Kidney epithelial cell (primary cell): Measurements from ENCODE around the gene PUDP. TPM values are rescaled to one million over a fixed set of nuclear protein-coding genes. Genes with fewer than 3 reads are reported as not detected.

Experiments used
- DNase-seq: peaks from one replicate; pipeline ENCODE4 v3.0.0-alpha.2; 2010; ENCODE audit warnings: low read depth
- H3K27me3 ChIP-seq: 2 replicates; pipeline ENCODE4 v1.6.0; 2011; ENCODE audit warnings: low read length; ENCODE audit not compliant: control insufficient read depth, insufficient read depth
- H3K36me3 ChIP-seq: 2 replicates; pipeline ENCODE4 v1.5.1; 2011; ENCODE audit warnings: low read length; ENCODE audit not compliant: control insufficient read depth, insufficient read depth
- H3K4me3 ChIP-seq: 2 replicates; pipeline ENCODE4 v1.5.1; 2011; ENCODE audit warnings: low read depth, mild to moderate bottlenecking, control low read depth, low read length
- CTCF ChIP-seq: IDR thresholded peaks from 2 replicates; pipeline ENCODE4 v1.5.1; 2011; ENCODE audit warnings: mild to moderate bottlenecking, moderate library complexity, low read length, control low read depth, inconsistent platforms; ENCODE audit not compliant: insufficient read depth, poor library complexity, severe bottlenecking
- total RNA-seq: library from RNA; depleted of rRNA; stranded (reverse); fragments of >200 nt; gene quantifications from 2 replicates; pipeline ENCODE4 v1.2.3, GENCODE V29; 2015

Gene PUDP
- total RNA-seq, 1 donor from 2014 or later = 14.6 TPM

GRCh38 chrX:7091923-7092322 lies 56.0 kb downstream of the PUDP start:
- DNase-seq = no peak
- Histone ChIP-seq H3K27me3 (no peaks in the 10 kb centered on the region), H3K4me3 (no peak overlapping the region), H3K36me3 (no peaks in the 10 kb centered on the region)
- no peak for TF ChIP-seq CTCF

GRCh38 chrX:7090641-7091040 lies 57.3 kb downstream of the PUDP start:
- no peak overlapping the region for H3K4me3 ChIP-seq
- no peaks in the 10 kb centered on the region for H3K36me3 ChIP-seq
- no peak for TF ChIP-seq CTCF
- no peak for DNase-seq
- no peaks in the 10 kb centered on the region for H3K27me3 ChIP-seq

- Histone ChIP-seq H3K36me3 (no peaks in the 10 kb centered on the region), H3K27me3 (no peaks in the 10 kb centered on the region), H3K4me3 (no peak overlapping the region)
- peak; percentile 39 for TF ChIP-seq CTCF
- no peak for DNase-seq
Measured at GRCh38 chrX:7088968-7089615, 58.9 kb downstream of the PUDP start.

- Histone ChIP-seq H3K36me3 (no peaks in the 10 kb centered on the region), H3K4me3 (no peak overlapping the region), H3K27me3 (no peaks in the 10 kb centered on the region)
- no peak for DNase-seq
- TF ChIP-seq CTCF = no peak
Measured at GRCh38 chrX:7086384-7086783, 61.6 kb downstream of the PUDP start.

- no peaks in the 10 kb centered on the region for H3K36me3 ChIP-seq
- no peak for DNase-seq
- H3K4me3 ChIP-seq = no peak overlapping the region
- TF ChIP-seq CTCF = no peak
- no peaks in the 10 kb centered on the region for H3K27me3 ChIP-seq
Measured at GRCh38 chrX:7085879-7086278, 62.1 kb downstream of the PUDP start.

- Histone ChIP-seq H3K36me3 (no peaks in the 10 kb centered on the region), H3K27me3 (no peaks in the 10 kb centered on the region), H3K4me3 (no peak overlapping the region)
- TF ChIP-seq CTCF = no peak
- no peak for DNase-seq
Measured at GRCh38 chrX:7084841-7085240, 63.1 kb downstream of the PUDP start.
